GM21390 (cell line): Measurements from ENCODE around the gene TSPAN5.
"Not testable (repeated sequence)": the region's sequence is repeated elsewhere in the genome, so short reads cannot be mapped to it uniquely, and the experiment has no call there.

Source experiments
- ATAC-seq: cut with Tn5 transposase; IDR thresholded peaks from one replicate; pipeline ENCODE4 v1.9.1; 2021; ENCODE audit not compliant: unreplicated experiment

Gene TSPAN5

DNA sequence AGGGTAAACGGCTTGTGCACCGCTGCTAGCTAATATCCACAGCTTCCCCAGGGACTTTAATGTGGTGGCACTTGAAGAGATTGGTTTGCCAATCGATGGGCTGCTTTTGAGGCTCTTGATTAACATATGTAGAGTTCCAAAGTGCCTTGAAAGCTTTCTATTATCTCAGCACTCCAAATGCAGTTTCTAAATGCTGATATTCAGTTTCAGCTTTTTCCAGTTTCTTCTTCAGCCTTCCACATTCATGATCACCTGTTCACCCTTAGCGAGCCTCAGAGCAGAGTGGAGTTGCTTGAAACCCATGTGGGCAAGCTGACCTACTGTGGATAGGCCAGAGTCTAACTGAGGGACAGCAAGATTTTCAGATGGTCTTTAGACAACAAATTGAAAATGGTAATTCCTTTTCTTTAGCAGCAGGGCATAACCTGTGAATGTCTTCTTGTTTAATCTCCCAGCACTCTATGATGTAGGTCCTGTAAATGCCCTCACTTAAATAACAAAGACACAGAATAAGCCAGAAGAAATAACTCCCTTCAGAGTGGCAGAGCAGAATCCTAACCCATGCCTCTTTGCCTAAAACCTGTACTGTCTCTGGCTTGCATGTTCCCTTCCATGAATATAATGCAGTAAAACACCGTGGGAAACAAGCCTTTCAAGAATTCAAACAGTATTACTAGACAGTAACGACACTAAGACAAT is 99.8 kb downstream of the TSPAN5 start:
- ATAC-seq: no peak

DNA sequence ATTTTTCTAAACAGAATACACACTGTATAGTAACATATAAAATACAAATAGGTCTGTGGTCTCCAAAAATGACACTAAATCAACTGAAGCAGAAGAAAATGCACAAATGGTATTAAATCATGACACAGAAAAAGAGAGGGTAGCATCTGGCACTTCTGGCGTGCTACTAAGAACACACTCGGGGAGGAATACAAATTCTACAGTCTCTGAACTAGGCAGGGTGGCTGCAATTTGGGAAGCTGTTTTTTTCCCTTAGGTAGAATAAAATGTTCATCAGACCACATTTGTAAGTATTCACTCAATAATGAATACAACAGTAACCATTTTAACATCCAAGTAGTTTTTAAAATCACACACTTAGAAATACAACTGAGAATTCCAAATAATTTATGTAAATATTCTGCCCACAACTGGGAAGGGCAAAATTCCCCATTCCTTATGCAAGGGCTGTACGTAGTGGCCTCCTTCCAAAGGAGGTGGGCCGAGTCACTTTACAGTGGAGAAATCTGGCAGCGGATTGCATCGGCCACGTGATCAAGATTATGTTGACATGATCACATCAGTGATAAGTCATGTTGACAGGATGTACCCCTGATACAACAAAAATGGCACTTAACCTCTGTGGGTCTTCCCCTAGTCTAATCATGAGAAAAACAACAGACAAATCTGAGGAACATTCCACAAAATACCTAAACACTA is 101.1 kb downstream of the TSPAN5 start:
- ATAC-seq: no peak

DNA sequence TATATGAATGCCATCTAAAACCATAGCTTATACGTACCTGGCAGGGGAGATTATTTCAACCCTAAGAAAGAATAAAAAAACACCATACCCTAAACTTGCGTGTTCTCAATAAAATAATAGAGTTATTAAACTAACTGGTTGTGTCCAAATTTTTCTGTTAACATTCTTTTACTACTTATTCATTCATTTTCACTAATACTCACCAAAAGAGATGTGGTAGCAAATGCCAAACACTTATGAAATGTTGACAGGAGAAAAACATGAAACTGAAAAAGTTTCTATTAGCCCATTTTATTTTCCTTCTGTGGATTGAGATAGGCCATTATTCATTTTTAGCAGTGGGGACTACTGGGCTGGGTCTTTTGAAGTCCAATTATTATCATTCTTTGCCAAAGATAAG is 102.0 kb downstream of the TSPAN5 start:
- ATAC-seq: no peak

DNA sequence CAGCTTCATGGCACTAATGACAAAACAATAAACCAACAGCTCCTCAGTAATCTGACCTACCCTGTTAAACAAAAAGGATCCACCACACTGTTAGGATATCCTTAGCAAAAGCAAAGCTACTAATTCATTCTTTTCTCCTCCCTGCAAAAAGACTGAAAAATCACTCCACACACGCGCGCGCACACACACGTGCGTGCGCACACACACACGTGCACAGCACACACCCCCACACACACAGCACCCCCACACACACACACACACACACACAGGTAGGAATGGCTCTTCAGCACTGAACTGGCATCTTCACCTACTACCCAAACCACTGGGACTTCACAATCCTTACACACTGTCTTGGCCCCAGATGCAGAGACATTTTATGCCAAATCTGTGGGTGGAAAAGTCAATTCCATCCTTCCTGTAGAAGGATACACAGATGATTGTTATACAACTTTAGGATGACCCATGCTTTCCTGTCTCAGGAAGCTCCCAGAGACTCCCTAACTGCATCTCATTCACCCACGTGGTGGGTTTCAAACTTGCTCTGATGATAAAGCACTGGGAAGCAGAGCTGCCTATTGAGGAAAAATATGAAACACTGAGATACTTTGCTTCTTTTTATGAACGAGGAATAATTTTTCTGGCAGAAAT is 102.5 kb downstream of the TSPAN5 start:
- ATAC-seq: no peak

DNA sequence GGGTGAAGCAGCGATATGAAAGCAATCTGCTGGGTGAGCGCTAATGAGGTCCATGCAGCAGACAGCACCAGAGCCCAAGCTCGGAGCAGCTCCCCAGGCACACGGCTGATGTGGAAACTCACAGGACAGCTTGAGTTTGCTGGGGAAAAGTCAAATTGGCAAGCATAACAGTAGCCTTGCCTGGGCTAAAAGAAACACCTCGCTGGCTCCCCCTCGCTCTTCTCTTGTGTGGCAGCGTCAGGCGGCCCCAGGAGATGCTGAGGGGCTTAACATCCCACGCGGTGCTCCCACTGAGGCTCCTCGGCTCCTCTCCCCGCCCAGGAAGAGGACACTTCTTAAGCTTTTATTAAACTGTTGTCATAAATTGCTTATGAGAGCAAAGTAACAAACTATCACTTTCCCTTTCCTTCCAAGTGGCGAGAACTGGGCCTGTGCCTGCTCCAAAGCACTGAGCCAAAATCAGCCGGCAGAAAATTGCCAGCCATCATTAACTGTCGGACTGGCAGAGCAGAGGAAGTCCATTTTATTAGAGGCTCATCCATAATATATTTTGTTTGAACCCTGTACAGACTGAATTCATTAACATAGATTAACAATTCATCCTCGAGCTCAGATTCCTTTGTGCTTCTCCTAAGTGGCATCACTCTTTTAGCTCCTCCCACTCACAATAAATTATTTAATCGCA is 111.4 kb downstream of the TSPAN5 start:
- no peak for ATAC-seq

DNA sequence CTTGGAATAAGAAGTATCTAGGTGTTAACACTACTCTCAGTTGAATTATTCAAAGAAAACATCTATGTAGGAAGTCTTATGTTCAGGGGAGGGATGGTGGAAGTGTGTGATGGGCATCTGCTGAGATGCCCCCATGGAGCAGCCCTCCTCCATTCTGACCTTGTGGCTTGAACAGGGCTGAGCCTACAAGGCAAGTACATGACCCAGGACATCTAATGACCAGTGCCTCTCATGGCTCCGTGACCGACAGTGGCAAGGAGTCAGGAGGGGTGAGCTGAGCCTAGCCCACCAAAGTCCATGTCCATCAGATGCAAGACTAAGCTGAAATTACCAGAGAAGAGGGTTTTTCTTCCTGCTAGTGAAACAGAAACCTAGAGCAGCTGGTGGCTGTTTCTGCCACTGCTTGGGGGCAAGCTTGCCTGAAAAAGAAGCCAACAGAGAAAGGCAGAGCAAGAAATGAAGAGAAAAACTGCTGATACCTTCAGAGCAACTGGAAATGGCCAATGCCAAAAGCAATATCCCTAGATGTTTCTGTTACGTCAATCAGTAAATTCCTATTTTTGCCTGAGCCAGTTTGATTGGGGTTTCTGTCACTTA is 113.5 kb downstream of the TSPAN5 start:
- ATAC-seq: no peak

DNA sequence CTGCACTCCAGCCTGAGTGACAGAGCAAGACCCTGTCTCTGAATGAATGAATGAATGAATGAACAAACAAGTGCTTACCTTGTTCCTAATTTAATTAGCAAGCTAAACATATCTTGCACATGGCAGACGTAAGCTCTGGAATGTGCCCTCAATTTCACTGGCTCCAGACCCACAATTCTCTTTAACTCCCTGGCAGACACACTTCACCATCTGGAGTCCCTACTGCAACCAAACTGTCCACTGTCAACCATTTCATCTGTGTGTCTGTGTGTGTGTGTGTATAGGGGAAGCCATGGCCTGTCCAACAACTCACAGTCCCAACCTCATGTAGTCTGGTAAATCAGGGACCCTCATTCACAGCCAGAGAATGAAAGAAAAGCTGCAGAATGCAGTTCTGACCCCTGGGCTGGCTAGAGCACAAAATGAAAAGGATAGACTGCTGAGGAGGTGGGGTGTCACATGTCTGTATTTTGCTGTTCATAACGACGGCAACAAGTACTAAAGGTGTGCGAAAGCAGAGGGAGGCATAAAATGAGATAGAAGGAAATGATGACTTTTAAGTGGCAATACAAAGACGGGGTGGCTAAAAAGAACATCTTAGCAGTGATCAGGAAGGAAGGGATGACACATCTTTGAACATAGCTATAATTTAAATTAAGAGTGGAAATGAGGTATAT is 114.1 kb downstream of the TSPAN5 start:
- no peak for ATAC-seq

DNA sequence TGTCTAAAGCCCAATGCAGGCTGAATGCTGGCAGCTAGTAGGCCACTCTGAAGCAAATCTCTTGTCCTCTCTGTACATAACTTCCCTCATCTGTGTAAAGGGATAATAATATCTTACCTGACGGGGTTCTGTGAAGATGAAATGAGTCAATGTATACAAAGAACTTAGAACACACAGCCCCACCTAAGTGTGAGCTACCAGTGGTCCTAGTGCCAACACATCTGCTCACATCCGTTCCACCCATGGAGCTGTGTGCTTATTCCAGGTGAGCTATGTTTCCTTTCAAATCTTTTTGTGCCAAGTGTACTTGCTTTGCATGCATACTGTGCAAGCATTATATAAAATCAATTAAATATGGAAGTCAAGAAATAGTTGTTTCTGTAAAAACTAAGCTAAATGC is 116.4 kb downstream of the TSPAN5 start:
- no peak for ATAC-seq

DNA sequence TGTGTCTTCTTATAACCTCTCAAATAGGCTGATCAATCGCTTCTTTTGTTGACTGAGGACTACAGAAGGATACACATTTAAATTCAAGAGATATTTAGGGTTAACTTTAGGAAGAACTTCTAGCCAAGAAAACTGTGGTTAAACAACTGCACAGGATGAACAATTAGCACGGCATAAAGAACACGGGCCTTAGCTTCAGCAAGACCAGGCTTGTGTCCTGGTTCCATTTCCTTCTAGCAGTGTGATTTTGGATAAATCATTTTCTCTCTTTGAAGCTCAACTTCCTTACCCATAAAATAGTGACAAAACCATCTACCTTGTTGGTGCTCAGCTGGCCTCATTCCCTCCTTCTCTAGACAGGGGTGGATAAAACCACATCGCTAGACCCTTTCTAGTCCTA is 117.6 kb downstream of the TSPAN5 start:
- no peak for ATAC-seq

DNA sequence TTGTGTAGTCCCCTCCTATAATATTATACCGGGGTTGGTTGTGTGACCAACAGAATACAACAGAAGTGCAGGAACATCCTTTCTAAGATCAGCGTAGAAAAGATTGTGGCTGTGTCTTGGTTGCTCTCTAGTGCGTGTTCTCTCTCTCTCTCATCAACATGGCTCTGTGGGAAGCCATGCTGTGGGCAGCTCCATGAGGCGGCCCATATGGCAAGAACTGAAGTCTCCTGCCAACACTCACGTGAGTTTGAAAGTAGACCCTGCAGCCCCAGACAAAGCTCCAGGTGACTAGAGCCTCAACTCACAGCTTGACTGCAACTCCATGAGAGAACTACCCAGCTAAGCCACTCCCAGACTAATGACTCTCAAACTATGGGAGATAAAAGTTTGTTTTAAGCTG is 118.7 kb downstream of the TSPAN5 start:
- ATAC-seq: no peak

DNA sequence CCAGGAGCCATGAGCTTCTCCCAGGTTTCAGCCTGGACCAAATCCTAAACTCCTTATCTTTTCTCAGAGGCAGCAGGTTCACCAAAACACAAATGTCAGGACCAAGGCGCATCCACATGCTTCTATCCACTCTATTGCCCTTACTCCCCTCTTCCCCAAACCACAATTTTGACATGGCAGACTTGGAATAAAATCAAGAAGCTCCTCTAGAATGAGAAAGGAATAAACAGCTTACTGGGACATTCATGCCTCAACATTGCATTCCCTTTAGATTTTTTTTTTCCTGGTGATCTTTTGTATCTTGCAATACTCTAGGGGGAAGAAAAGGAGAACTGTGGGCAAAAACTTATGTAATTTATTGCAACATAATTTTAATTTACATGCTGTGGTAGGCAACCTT is 119.1 kb downstream of the TSPAN5 start:
- ATAC-seq: no peak

DNA sequence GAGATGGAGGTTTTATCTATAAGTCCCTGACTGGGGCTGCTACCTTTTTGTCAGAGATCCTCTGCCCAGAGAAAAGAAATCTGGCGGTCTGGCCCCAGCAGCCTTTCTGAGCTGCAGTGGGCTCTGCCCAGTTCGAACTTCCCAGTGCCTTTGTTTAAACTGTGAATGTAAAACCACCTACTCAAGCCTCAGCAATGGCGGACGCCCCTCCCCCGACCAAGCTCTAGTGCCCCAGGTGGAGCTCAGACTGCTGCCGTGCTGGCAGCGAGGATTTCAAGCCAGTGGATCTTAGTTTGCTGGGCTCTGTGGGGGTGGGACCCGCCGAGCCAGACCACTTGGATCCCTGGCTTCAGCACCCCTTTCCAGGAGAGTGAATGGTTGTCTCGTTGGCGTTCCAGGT is 121.8 kb downstream of the TSPAN5 start:
- ATAC-seq: no peak

DNA sequence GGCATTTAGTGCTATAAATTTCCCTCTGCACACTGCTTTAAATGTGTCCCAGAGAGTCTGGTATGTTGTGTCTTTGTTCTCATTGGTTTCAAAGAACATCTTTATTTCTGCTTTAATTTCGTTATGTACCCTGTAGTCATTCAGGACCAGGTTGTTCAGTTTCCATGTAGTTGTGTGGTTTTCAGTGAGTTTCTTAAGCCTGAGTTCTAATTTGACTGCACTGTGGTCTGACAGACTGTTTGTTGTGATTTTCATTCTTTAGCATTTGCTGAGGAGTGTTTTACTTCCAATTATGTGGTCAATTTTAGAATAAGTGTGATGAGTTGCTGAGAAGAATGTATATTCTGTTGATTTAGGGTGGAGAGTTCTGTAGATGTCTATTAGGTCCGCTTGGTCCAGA is 124.3 kb downstream of the TSPAN5 start:
- not testable (repeated sequence) for ATAC-seq

DNA sequence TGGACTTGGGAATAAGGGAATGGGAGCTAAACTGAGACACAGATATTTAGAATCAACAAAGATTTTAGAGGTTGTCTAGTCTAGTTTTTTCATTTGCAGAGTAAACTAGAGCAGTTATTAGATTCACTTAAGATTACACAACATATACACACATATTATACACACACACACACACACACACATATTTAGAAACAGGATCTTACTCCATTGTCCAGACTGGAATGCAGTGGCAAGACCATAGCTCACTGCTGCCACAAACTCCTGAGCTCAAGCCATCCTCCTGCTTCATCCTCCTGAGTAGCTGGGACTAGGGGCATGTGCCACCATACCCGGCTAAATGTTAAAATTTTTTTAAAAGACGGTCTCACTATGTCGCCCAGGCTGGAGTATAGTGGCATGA is 127.8 kb downstream of the TSPAN5 start:
- ATAC-seq: no peak

DNA sequence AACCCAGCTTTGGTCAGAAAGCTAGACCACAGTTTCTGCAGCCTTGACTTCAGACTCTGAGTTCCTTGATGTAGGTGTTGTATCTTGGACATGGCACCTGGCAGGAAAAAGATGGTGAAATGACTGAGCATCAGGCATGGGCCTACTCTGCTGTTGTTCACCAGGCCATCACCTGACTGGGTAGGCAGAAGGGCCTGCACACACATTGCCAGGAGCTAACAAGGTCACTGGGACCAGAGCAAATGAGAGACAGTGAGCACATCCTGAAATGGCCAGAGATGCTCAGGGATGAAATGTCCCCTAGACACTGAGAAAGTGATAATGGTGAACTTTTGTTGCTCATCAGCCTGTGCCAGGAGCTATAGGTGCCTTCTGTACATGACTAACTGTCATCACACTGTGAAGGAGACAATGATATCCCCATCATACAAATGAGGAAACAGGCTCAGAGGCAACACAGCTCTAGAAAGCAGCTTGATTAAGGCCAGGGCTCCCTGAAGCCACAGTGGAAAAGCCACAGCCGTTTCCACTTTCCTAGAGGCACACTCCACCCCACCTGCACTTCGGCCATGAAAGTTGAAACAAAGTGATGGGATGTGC is 128.3 kb downstream of the TSPAN5 start:
- ATAC-seq: no peak

DNA sequence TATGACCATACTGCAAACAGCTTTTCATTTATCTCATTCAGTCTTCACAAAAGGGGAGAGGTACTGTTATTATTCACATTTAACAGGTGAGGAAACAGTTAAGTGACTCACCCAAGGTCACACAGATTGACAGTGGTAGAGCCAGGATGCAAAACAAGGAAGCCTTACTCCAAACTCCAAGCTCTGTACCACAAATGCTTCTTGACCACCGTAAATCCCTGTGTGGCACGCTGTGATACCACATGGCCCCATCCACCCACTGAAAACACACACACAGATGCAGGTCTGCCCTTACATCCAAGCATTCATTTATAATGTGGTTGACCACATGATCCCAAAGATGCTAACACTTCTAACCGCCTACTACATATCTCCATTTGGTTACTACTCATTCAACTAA is 129.5 kb downstream of the TSPAN5 start:
- ATAC-seq: no peak

DNA sequence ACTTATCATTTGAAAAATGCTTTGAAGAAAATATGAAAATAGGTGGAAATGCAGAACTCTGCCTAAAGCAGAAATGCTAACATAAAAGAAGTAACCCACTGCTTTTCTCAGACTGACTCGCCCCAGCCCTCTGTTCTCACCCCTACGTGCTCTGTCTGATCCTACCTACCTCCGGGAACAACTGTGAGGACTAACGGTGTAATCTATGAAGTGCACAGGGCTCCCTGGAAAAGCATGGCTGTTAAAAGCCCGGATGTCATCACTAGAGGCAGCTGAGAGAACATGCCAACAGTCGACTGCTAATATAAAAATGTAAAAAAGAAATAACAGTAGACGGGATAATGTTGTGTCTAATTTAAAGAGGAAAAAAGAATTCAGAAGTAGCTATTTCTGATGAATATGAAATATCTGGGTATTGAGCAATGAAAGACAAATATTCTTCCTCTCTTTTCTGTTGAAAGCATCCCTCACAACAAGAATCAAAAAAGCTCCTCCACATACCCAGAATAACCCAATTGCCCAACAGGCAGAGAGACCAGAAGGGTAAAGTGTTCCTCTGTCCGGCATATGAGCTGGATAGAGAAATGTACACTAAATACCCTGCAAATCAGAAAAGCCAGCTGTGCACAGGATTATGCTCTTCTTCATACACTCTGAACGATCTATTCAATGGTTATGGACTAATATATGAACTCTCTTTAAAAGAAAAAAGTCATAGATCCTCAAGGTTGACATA is 130.7 kb downstream of the TSPAN5 start:
- ATAC-seq: no peak

DNA sequence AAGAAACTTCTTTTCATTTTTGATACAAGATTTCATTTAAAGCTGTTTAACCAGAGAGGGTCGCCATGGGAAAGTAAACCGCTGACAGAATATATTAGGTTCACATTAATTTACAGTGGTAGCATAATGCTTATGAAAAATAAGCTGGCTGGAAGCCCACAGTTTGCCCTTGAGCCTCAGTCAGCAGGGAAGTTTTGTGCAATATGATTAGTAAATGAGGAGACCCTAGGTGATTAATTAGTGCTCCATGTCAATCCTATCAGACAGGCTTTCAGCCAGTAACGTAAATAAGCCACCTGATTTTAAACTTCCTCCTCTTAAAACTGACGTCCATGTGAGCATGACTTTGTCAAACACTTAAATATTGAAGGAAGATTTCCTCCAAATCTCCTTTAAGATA is 134.2 kb downstream of the TSPAN5 start:
- ATAC-seq: no peak

DNA sequence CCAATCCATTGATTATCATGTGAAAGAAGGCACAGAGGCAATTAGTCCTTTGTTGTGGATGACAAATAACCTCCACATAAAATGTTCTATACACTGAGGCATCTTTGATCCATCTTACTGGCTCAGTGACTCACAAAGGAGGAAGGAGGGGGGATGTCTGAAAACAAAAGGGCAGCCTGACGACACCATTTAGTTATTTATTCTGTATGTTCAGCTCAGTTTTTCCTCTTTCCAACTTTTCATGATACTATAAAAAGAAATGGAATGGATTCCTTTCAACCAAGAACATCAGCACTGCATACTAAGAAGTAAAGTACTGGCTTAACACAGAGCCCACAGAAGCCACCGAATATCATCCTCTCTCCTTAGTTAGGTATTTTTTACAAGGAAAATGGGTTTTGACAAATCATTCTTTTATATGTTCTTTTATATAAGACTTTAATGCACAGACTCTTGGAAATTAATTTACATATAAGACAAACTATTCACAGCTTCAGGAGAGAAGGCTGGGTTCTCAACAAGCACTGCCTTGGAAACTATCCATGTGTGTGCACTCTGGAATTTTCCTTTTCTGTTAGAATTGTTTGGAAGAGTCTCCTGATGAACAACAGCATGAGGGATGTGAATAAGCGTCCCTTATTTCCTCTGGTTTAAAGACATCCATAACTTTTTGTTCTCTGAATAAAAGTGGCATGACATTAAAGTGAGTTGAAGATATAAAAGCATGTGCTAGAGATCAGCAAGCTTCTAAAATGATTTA is 135.6 kb downstream of the TSPAN5 start:
- no peak for ATAC-seq
